ENCODE results near the gene TAOK3. TPM values are rescaled to one million over a fixed set of nuclear protein-coding genes. Genes with fewer than 3 reads are reported as not detected.

TAOK3 gene
- total and polyA plus RNA-seq, 10 of the 15 experiments (the other 5 are each of a cell fraction or from before 2014, with no cell fraction given) = 41.3 to 131 (median 57.8) TPM

DNA sequence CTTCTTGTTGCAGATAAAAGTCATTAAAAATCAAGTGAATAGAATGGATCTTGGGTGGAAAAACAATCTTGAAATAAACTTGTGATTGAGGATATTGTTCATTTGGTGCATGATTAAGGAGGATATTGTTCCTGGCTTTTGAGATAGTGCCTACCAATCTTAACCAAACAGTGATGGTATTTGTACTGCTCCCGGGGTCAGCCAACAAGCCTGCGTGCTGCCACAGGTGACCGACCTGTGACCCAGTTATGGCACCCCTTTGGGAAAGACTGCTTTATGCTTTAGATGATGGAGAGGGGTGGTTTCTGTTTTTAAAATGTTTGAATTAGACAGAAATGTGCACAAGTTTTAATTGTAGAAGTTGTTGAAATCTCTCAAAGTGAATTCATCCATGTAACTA, 45.2 kb upstream of the TAOK3 start:
- SMC1A ChIA-PET (ENCODE audit: uncharacterized antibody, unreplicated experiment) = no interaction called here
- no peaks in the 10 kb centered on the region for H3K79me2 ChIP-seq (ENCODE audit: control insufficient read depth, insufficient read depth, low read length)
- no peak overlapping the region for H3K4me2 ChIP-seq (ENCODE audit: control insufficient read depth, insufficient read depth)
- BruUV-seq (replicated peaks) = no TSS peak
- H3K9me3 ChIP-seq (replicated peaks; ENCODE audit: control insufficient read depth, insufficient read depth, low read length) = no peaks in the 10 kb centered on the region
- no peaks in the 10 kb centered on the region for H4K20me1 ChIP-seq (ENCODE audit: control insufficient read depth, insufficient read depth)
- RAD21 ChIA-PET (ENCODE audit: unreplicated experiment) = interaction anchor here (1.0 kb wide), 1 partner anchor 297 kb away, joined by 3 read pairs; no protein-coding TSS in a partner anchor
- no peaks in the 10 kb centered on the region for H3K4me1 ChIP-seq (ENCODE audit: control insufficient read depth, insufficient read depth, low read length)
- in situ Hi-C loops (cut with MboI) (no loop called here), intact Hi-C loops (cut with micrococcal nuclease; ENCODE audit: unreplicated experiment) (no loop called here)
- DNase-seq (ENCODE audit: low read depth, low spot score) = no peak
- TF ChIP-seq EGR1 (IDR thresholded peaks at IDR 0.05; ENCODE audit: borderline replicate concordance in 1 of 2, low read depth in 2 of 2, low read length in 2 of 2) (no peak), RFX5 (IDR thresholded peaks at IDR 0.05; ENCODE audit: low read depth, low read length) (no peak), RCOR1 (conservative IDR thresholded peaks at IDR 0.05; ENCODE audit: low read depth, low read length) (no peak), FOXM1 (IDR thresholded peaks at IDR 0.05; ENCODE audit: low read depth, low read length) (no peak), RAD51 (IDR thresholded peaks at IDR 0.05) (no peak), RAD21 (IDR thresholded peaks at IDR 0.05; ENCODE audit: insufficient read depth, low read depth, low read length) (no peak), MEF2A (IDR thresholded peaks at IDR 0.05; ENCODE audit: insufficient read depth, low read depth, low read length) (no peak), STAT3 (IDR thresholded peaks at IDR 0.05; ENCODE audit: low read depth, low read length) (no peak)
- TF ChIP-seq, protein P1, sequence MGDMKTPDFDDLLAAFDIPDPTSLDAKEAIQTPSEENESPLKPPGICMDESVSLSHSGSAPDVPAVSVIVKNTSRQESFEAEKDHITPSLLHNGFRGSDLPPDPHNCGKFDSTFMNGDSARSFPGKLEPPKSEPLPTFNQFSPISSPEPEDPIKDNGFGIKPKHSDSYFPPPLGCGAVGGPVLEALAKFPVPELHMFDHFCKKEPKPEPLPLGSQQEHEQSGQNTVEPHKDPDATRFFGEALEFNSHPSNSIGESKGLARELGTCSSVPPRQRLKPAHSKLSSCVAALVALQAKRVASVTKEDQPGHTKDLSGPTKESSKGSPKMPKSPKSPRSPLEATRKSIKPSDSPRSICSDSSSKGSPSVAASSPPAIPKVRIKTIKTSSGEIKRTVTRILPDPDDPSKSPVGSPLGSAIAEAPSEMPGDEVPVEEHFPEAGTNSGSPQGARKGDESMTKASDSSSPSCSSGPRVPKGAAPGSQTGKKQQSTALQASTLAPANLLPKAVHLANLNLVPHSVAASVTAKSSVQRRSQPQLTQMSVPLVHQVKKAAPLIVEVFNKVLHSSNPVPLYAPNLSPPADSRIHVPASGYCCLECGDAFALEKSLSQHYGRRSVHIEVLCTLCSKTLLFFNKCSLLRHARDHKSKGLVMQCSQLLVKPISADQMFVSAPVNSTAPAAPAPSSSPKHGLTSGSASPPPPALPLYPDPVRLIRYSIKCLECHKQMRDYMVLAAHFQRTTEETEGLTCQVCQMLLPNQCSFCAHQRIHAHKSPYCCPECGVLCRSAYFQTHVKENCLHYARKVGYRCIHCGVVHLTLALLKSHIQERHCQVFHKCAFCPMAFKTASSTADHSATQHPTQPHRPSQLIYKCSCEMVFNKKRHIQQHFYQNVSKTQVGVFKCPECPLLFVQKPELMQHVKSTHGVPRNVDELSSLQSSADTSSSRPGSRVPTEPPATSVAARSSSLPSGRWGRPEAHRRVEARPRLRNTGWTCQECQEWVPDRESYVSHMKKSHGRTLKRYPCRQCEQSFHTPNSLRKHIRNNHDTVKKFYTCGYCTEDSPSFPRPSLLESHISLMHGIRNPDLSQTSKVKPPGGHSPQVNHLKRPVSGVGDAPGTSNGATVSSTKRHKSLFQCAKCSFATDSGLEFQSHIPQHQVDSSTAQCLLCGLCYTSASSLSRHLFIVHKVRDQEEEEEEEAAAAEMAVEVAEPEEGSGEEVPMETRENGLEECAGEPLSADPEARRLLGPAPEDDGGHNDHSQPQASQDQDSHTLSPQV (IDR thresholded peaks at IDR 0.05) = no peak
- TF ChIP-seq, protein P2, sequence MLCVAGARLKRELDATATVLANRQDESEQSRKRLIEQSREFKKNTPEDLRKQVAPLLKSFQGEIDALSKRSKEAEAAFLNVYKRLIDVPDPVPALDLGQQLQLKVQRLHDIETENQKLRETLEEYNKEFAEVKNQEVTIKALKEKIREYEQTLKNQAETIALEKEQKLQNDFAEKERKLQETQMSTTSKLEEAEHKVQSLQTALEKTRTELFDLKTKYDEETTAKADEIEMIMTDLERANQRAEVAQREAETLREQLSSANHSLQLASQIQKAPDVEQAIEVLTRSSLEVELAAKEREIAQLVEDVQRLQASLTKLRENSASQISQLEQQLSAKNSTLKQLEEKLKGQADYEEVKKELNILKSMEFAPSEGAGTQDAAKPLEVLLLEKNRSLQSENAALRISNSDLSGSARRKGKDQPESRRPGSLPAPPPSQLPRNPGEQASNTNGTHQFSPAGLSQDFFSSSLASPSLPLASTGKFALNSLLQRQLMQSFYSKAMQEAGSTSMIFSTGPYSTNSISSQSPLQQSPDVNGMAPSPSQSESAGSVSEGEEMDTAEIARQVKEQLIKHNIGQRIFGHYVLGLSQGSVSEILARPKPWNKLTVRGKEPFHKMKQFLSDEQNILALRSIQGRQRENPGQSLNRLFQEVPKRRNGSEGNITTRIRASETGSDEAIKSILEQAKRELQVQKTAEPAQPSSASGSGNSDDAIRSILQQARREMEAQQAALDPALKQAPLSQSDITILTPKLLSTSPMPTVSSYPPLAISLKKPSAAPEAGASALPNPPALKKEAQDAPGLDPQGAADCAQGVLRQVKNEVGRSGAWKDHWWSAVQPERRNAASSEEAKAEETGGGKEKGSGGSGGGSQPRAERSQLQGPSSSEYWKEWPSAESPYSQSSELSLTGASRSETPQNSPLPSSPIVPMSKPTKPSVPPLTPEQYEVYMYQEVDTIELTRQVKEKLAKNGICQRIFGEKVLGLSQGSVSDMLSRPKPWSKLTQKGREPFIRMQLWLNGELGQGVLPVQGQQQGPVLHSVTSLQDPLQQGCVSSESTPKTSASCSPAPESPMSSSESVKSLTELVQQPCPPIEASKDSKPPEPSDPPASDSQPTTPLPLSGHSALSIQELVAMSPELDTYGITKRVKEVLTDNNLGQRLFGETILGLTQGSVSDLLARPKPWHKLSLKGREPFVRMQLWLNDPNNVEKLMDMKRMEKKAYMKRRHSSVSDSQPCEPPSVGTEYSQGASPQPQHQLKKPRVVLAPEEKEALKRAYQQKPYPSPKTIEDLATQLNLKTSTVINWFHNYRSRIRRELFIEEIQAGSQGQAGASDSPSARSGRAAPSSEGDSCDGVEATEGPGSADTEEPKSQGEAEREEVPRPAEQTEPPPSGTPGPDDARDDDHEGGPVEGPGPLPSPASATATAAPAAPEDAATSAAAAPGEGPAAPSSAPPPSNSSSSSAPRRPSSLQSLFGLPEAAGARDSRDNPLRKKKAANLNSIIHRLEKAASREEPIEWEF (IDR thresholded peaks at IDR 0.05; ENCODE audit: insufficient replicate concordance, low read depth, low read length) = no peak
- H3K9ac ChIP-seq (ENCODE audit: control insufficient read depth, insufficient read depth, low read length) = no peak overlapping the region
- H3K36me3 ChIP-seq (ENCODE audit: control insufficient read depth in 2 of 2, insufficient read depth in 2 of 2, low read length in 1 of 2) = peaks cover 2 to 14% of the 10 kb centered on the region in 2 experiments
- H2AFZ ChIP-seq (ENCODE audit: control insufficient read depth, low read depth, low read length) = no peak overlapping the region
- H3K27ac ChIP-seq (ENCODE audit: control insufficient read depth, insufficient read depth) = no peak overlapping the region
- ATAC-seq = no peak
- H3K27me3 ChIP-seq (replicated peaks in 1 of 2; ENCODE audit: control insufficient read depth in 2 of 2, insufficient read depth in 2 of 2, low read length in 1 of 2) = no peaks in the 10 kb centered on the region
- no peak for FAIRE-seq
- WGBS (ENCODE audit: insufficient coverage, insufficient replicate concordance, low lambda C conversion rate, missing lambda C conversion rate) = 97% methylated on average over 3 of the region's 3 CpGs
- CTCF ChIA-PET = interaction anchor here (2.1 kb wide), 1 partner anchor 12 kb away, joined by 11 read pairs; no protein-coding TSS in a partner anchor
- H3K4me3 ChIP-seq = no peak overlapping the region
- POLR2A ChIA-PET = no interaction called here
